ENCODE results near the gene AGRN.

- TF ChIP-seq, protein P1, sequence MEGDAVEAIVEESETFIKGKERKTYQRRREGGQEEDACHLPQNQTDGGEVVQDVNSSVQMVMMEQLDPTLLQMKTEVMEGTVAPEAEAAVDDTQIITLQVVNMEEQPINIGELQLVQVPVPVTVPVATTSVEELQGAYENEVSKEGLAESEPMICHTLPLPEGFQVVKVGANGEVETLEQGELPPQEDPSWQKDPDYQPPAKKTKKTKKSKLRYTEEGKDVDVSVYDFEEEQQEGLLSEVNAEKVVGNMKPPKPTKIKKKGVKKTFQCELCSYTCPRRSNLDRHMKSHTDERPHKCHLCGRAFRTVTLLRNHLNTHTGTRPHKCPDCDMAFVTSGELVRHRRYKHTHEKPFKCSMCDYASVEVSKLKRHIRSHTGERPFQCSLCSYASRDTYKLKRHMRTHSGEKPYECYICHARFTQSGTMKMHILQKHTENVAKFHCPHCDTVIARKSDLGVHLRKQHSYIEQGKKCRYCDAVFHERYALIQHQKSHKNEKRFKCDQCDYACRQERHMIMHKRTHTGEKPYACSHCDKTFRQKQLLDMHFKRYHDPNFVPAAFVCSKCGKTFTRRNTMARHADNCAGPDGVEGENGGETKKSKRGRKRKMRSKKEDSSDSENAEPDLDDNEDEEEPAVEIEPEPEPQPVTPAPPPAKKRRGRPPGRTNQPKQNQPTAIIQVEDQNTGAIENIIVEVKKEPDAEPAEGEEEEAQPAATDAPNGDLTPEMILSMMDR (IDR thresholded peaks at IDR 0.05): no peak
- no peak for TF ChIP-seq EZH2phosphoT487 (IDR thresholded peaks at IDR 0.05)
Measured at GRCh38 chr1:1082239-1082775, 62.4 kb downstream of the AGRN start.
